ENCODE results near the gene LRCH1. TPM values are rescaled to one million over a fixed set of nuclear protein-coding genes. Genes with fewer than 3 reads are reported as not detected.

LRCH1 gene
- total RNA-seq, 1 donor from 2014 or later = 13.1 TPM

GRCh38 chr13:46717275-46717674, 164.3 kb downstream of the LRCH1 start:
- peaks cover 10% of the 10 kb centered on the region for H3K4me1 ChIP-seq
- DNase-seq = no peak
- intact Hi-C loops (cut with micrococcal nuclease) = no loop called here

GRCh38 chr13:46717856-46718255, 164.9 kb downstream of the LRCH1 start:
- no peak for DNase-seq
- no peak for TF ChIP-seq CTCF (IDR thresholded peaks at IDR 0.05; ENCODE audit: borderline replicate concordance)
- Histone ChIP-seq H3K27ac (replicated peaks) (no peak overlapping the region), H3K4me3 (no peak overlapping the region), H3K4me1 (peaks cover 10% of the 10 kb centered on the region), H3K9me3 (replicated peaks) (no peaks in the 10 kb centered on the region), H3K36me3 (peaks cover 22% of the 10 kb centered on the region), H3K27me3 (ENCODE audit: low read depth) (no peaks in the 10 kb centered on the region)
- intact Hi-C loops (cut with micrococcal nuclease) = no loop called here

More at GRCh38 chr13:46717275-46717674, 164.3 kb downstream of the LRCH1 start:
- no peaks in the 10 kb centered on the region for H3K9me3 ChIP-seq (replicated peaks)
- peaks cover 27% of the 10 kb centered on the region for H3K36me3 ChIP-seq
- H3K27ac ChIP-seq (replicated peaks) = no peak overlapping the region
- H3K4me3 ChIP-seq = no peak overlapping the region
- no peak for TF ChIP-seq CTCF (IDR thresholded peaks at IDR 0.05; ENCODE audit: borderline replicate concordance)
- no peaks in the 10 kb centered on the region for H3K27me3 ChIP-seq (ENCODE audit: low read depth)

GRCh38 chr13:46720189-46720588, 167.2 kb downstream of the LRCH1 start:
- no peaks in the 10 kb centered on the region for H3K27me3 ChIP-seq (ENCODE audit: low read depth)
- no peak overlapping the region for H3K27ac ChIP-seq (replicated peaks)
- H3K9me3 ChIP-seq (replicated peaks) = no peaks in the 10 kb centered on the region
- TF ChIP-seq CTCF (IDR thresholded peaks at IDR 0.05; ENCODE audit: borderline replicate concordance) = no peak
- no peak overlapping the region for H3K4me3 ChIP-seq
- no peak for DNase-seq
- H3K36me3 ChIP-seq = peaks cover 28% of the 10 kb centered on the region
- intact Hi-C loops (cut with micrococcal nuclease) = loop anchor here (5.0 kb wide), 2 partner anchors 168 to 228 kb away; partner anchors contain the start of gene LRCH1
- peaks cover 10% of the 10 kb centered on the region for H3K4me1 ChIP-seq

- peak; percentile 79 for TF ChIP-seq CTCF (IDR thresholded peaks at IDR 0.05; ENCODE audit: borderline replicate concordance)
- H3K4me3 ChIP-seq = no peak overlapping the region
- intact Hi-C loops (cut with micrococcal nuclease) = loop anchor here (5.0 kb wide), 2 partner anchors 169 to 229 kb away; partner anchors contain the start of gene LRCH1
- peaks cover 31% of the 10 kb centered on the region for H3K36me3 ChIP-seq
- H3K27ac ChIP-seq (replicated peaks) = no peak overlapping the region
- no peaks in the 10 kb centered on the region for H3K9me3 ChIP-seq (replicated peaks)
- peaks cover 10% of the 10 kb centered on the region for H3K4me1 ChIP-seq
- peak; percentile 19 for DNase-seq
- H3K27me3 ChIP-seq (ENCODE audit: low read depth) = no peaks in the 10 kb centered on the region
Measured at GRCh38 chr13:46721054-46721453, 168.1 kb downstream of the LRCH1 start.

- H3K27me3 ChIP-seq (ENCODE audit: low read depth) = no peaks in the 10 kb centered on the region
- TF ChIP-seq CTCF (IDR thresholded peaks at IDR 0.05; ENCODE audit: borderline replicate concordance) = no peak
- no peak overlapping the region for H3K27ac ChIP-seq (replicated peaks)
- H3K4me1 ChIP-seq = peaks cover 1% of the 10 kb centered on the region
- intact Hi-C loops (cut with micrococcal nuclease) = no loop called here
- DNase-seq = no peak
- peaks cover 77% of the 10 kb centered on the region for H3K36me3 ChIP-seq
- no peaks in the 10 kb centered on the region for H3K9me3 ChIP-seq (replicated peaks)
- no peak overlapping the region for H3K4me3 ChIP-seq
Measured at GRCh38 chr13:46726347-46726746, 173.4 kb downstream of the LRCH1 start.

Measured in left ventricle myocardium inferior (tissue), 1 donor.